ENCODE data around the gene CCDC127.

- TF ChIP-seq MAX (IDR thresholded peaks at IDR 0.05): no peak
- no peak for TF ChIP-seq REST (IDR thresholded peaks at IDR 0.05; ENCODE audit: low read depth)
- no peak for TF ChIP-seq RAD21 (IDR thresholded peaks at IDR 0.05; ENCODE audit: low read depth)
- no peak for TF ChIP-seq CEBPB (IDR thresholded peaks at IDR 0.05)
- no peak for TF ChIP-seq EP300 (IDR thresholded peaks at IDR 0.05; ENCODE audit: borderline replicate concordance)
- no peak for TF ChIP-seq CREB1 (IDR thresholded peaks at IDR 0.05; ENCODE audit: low read depth)
- TF ChIP-seq FOXM1 (IDR thresholded peaks at IDR 0.05; ENCODE audit: borderline replicate concordance, low read depth): no peak
- no peak for TF ChIP-seq EGR1 (IDR thresholded peaks at IDR 0.05)
- TF ChIP-seq TAF1 (IDR thresholded peaks at IDR 0.05; ENCODE audit: low read depth): no peak
Observed at GRCh38 chr5:218457-219291, 721 bp upstream of the CCDC127 start.
